Caco-2 (cell line): ENCODE results near the gene SORCS2. TPM values are rescaled to one million over a fixed set of nuclear protein-coding genes. Genes with fewer than 3 reads are reported as not detected.

ENCODE experiments used
- BruUV-seq: library from RNA; stranded (reverse); fragments of 400-500 nt; replicated peaks from 2 replicates; lab custom pipeline; 2021; lab: Mats Ljungman, UMichigan
- CTCF ChIA-PET: fragments of 300-600 bp; sonication (Branson Sonifier 250); formaldehyde crosslinking; loops from one replicate; lab custom pipeline; 2022; ENCODE audit warnings: antibody characterized with exemption; lab: Charles Lee
- POLR2A ChIA-PET: fragments of 300-600 bp; sonication (Branson Sonifier 250); formaldehyde crosslinking; loops from one replicate; lab custom pipeline; 2022; ENCODE audit warnings: antibody characterized with exemption; lab: Charles Lee
- DNase-seq, 2 experiments: peaks; one replicate each; pipeline versions ENCODE4 v3.0.0 to v3.0.0-alpha.2; 2020 to 2022
- H3K27me3 ChIP-seq: replicated peaks from 2 replicates; pipeline ENCODE4 v1.6.0; 2011; ENCODE audit warnings: low read length; ENCODE audit not compliant: control insufficient read depth, insufficient read depth
- H3K36me3 ChIP-seq: 2 replicates; pipeline ENCODE4 v1.5.1; 2011; ENCODE audit warnings: low read length; ENCODE audit not compliant: control insufficient read depth, insufficient read depth
- H3K4me1 ChIP-seq: fragments of 250-450 bp; sonication (Bioruptor Pico); 2 replicates; pipeline ENCODE4 v1.5.1; 2020; ENCODE audit warnings: mild to moderate bottlenecking
- H3K4me3 ChIP-seq: 2 replicates; pipeline ENCODE4 v1.5.1; 2011; ENCODE audit warnings: low read depth, mild to moderate bottlenecking, control low read depth, low read length
- H3K9me3 ChIP-seq: fragments of 250-450 bp; sonication (Bioruptor Pico); 2 replicates; pipeline ENCODE4 v1.5.1; 2020; ENCODE audit warnings: mild to moderate bottlenecking, moderate library complexity
- H3K27ac Mint-ChIP-seq: one replicate; pipeline ENCODE4 v1.8.0; 2022; ENCODE audit warnings: mixed read lengths; ENCODE audit not compliant: unreplicated experiment
- H3K27me3 Mint-ChIP-seq: one replicate; pipeline ENCODE4 v1.8.0; 2022; ENCODE audit warnings: mixed read lengths; ENCODE audit not compliant: insufficient read depth, unreplicated experiment
- H3K36me3 Mint-ChIP-seq: one replicate; pipeline ENCODE4 v1.8.0; 2022; ENCODE audit warnings: mild to moderate bottlenecking, mixed read lengths; ENCODE audit not compliant: insufficient read depth, unreplicated experiment
- H3K4me1 Mint-ChIP-seq: one replicate; pipeline ENCODE4 v1.8.0; 2022; ENCODE audit warnings: low read depth, mixed read lengths; ENCODE audit not compliant: unreplicated experiment
- H3K4me3 Mint-ChIP-seq: one replicate; pipeline ENCODE4 v1.8.0; 2022; ENCODE audit warnings: mild to moderate bottlenecking, moderate library complexity, mixed read lengths; ENCODE audit not compliant: unreplicated experiment
- H3K9me3 Mint-ChIP-seq: one replicate; pipeline ENCODE4 v1.8.0; 2022; ENCODE audit warnings: mixed read lengths; ENCODE audit not compliant: unreplicated experiment
- intact Hi-C: fragments of 100-400 bp; cut with micrococcal nuclease; formaldehyde crosslinking; loops from one replicate; pipeline ENCODE4 v1.10.0; 2022; ENCODE audit not compliant: unreplicated experiment
- total RNA-seq: library from RNA; stranded (reverse); gene quantifications from 2 replicates; pipeline ENCODE4 v1.2.3, GENCODE V29; 2022
- TF ChIP-seq, protein P1 (sequence below), 2 experiments: fragments of 200-600 bp in 1 of 2; IDR thresholded peaks; 1 replicate in 1 of 2; 2 replicates in 1 of 2; pipeline versions ENCODE4 v1.5.1 to v1.8.0; 2011 to 2022; ENCODE audit warnings: antibody characterized with exemption in 1 of 2, control low read depth in 1 of 2, inconsistent platforms in 1 of 2, low read depth in 1 of 2, low read length in 1 of 2, mild to moderate bottlenecking in 1 of 2, moderate library complexity in 1 of 2; ENCODE audit not compliant: insufficient read depth in 1 of 2, severe bottlenecking in 1 of 2, unreplicated experiment in 1 of 2

The SORCS2 gene
- total RNA-seq, 1 experiment from 2014 or later = 1.6 TPM

- H3K4me3 ChIP-seq = peak overlapping the region; percentile 44
- peaks cover 3% of the 10 kb centered on the region; the same call in 1 of the 2 replicates for H3K4me1 ChIP-seq
- intact Hi-C loops = loop anchor here (5.0 kb wide), 1 partner anchor 524 kb away; no protein-coding TSS in a partner anchor
- H3K36me3 Mint-ChIP-seq = no peaks in the 10 kb centered on the region
- TF ChIP-seq, protein P1, sequence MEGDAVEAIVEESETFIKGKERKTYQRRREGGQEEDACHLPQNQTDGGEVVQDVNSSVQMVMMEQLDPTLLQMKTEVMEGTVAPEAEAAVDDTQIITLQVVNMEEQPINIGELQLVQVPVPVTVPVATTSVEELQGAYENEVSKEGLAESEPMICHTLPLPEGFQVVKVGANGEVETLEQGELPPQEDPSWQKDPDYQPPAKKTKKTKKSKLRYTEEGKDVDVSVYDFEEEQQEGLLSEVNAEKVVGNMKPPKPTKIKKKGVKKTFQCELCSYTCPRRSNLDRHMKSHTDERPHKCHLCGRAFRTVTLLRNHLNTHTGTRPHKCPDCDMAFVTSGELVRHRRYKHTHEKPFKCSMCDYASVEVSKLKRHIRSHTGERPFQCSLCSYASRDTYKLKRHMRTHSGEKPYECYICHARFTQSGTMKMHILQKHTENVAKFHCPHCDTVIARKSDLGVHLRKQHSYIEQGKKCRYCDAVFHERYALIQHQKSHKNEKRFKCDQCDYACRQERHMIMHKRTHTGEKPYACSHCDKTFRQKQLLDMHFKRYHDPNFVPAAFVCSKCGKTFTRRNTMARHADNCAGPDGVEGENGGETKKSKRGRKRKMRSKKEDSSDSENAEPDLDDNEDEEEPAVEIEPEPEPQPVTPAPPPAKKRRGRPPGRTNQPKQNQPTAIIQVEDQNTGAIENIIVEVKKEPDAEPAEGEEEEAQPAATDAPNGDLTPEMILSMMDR (IDR thresholded peaks at IDR 0.05; ENCODE audit: insufficient read depth in 1 of 2, low read depth in 1 of 2, low read length in 1 of 2, severe bottlenecking in 1 of 2, unreplicated experiment in 1 of 2) = no peak
- no peaks in the 10 kb centered on the region for H3K9me3 Mint-ChIP-seq
- no peaks in the 10 kb centered on the region for H3K9me3 ChIP-seq
- CTCF ChIA-PET = interaction anchor here (0.6 to 1.7 kb wide), 3 partner anchors 103 to 143 kb away, joined by 3 to 6 read pairs (median 5); no protein-coding TSS in a partner anchor
- H3K36me3 ChIP-seq = no peaks in the 10 kb centered on the region
- H3K27me3 Mint-ChIP-seq = peaks cover 5% of the 10 kb centered on the region
- peaks cover 14% of the 10 kb centered on the region for H3K4me1 Mint-ChIP-seq
- no peak for DNase-seq
- H3K4me3 Mint-ChIP-seq = peak overlapping the region; percentile 40
- no peak overlapping the region for H3K27ac Mint-ChIP-seq
- H3K27me3 ChIP-seq = no peaks in the 10 kb centered on the region
- POLR2A ChIA-PET = no interaction called here
- no TSS peak for BruUV-seq
These were observed 956 bp downstream of the SORCS2 start for GRCh38 chr4:7193030-7193958.

- TF ChIP-seq, protein P1 (IDR thresholded peaks at IDR 0.05; ENCODE audit: insufficient read depth in 1 of 2, low read depth in 1 of 2, low read length in 1 of 2, severe bottlenecking in 1 of 2, unreplicated experiment in 1 of 2) = peak; percentile 38 to 50
- Histone ChIP-seq H3K36me3 (no peaks in the 10 kb centered on the region), H3K27me3 (no peaks in the 10 kb centered on the region), H3K4me1 (peaks cover 3% of the 10 kb centered on the region; the same call in 1 of the 2 replicates), H3K4me3 (no peak overlapping the region), H3K9me3 (no peaks in the 10 kb centered on the region)
- ChIA-PET POLR2A (no interaction called here), CTCF (interaction anchor here (0.6 to 1.7 kb wide), 5 partner anchors 102 to 750 kb away, joined by 3 to 6 read pairs (median 5); no protein-coding TSS in a partner anchor)
- no peaks in the 10 kb centered on the region for H3K9me3 Mint-ChIP-seq
- H3K4me1 Mint-ChIP-seq = peaks cover 14% of the 10 kb centered on the region
- peak in 1 of 2 experiments; percentile 45 for DNase-seq
- no peaks in the 10 kb centered on the region for H3K36me3 Mint-ChIP-seq
- H3K27ac Mint-ChIP-seq = no peak overlapping the region
- H3K4me3 Mint-ChIP-seq = no peak overlapping the region
- intact Hi-C loops = loop anchor here (5.0 kb wide), 1 partner anchor 523 kb away; no protein-coding TSS in a partner anchor
- H3K27me3 Mint-ChIP-seq = no peaks in the 10 kb centered on the region
- no TSS peak for BruUV-seq
These were observed 2.2 kb downstream of the SORCS2 start for GRCh38 chr4:7194251-7195140.

DNA sequence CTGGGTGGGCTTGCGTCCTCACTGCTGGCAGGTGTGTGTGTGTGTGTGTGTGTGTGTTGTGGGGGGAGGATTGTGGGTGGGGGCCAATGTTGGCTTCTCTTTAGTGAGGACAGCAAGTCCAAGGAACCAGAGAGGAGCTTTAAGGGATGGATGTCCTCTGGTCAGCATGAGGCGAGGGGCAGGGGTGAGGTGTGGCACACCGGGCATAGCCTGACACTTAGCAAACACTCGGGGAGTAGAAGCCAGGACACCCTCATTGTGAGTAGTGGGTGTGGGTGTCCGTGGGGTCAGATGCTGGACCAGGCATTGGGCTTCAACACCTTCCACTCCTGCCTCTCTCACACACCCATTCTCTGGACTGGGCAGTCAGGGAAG is 2.8 kb downstream of the SORCS2 start:
- no peak overlapping the region for H3K4me3 ChIP-seq
- TF ChIP-seq, protein P1 (IDR thresholded peaks at IDR 0.05; ENCODE audit: insufficient read depth in 1 of 2, low read depth in 1 of 2, low read length in 1 of 2, severe bottlenecking in 1 of 2, unreplicated experiment in 1 of 2) = no peak
- intact Hi-C loops = no loop called here
- ChIA-PET POLR2A (no interaction called here), CTCF (interaction anchor here (0.6 to 1.4 kb wide), 4 partner anchors 141 to 750 kb away, joined by 3 to 6 read pairs (median 4); no protein-coding TSS in a partner anchor)
- H3K27me3 ChIP-seq = no peaks in the 10 kb centered on the region
- H3K4me1 Mint-ChIP-seq = peaks cover 14% of the 10 kb centered on the region
- H3K27me3 Mint-ChIP-seq = no peaks in the 10 kb centered on the region
- no peaks in the 10 kb centered on the region for H3K9me3 Mint-ChIP-seq
- BruUV-seq = no TSS peak
- no peak overlapping the region for H3K4me3 Mint-ChIP-seq
- no peaks in the 10 kb centered on the region for H3K36me3 ChIP-seq
- no peak overlapping the region for H3K27ac Mint-ChIP-seq
- peaks cover 3% of the 10 kb centered on the region; the same call in 1 of the 2 replicates for H3K4me1 ChIP-seq
- no peaks in the 10 kb centered on the region for H3K9me3 ChIP-seq
- DNase-seq = no peak
- no peaks in the 10 kb centered on the region for H3K36me3 Mint-ChIP-seq
